HG02981 (cell line): Measurements from ENCODE around the gene MAPKAPK2.
"Not testable (repeated sequence)": the region's sequence is repeated elsewhere in the genome, so short reads cannot be mapped to it uniquely, and the experiment has no call there.

ENCODE experiments used
- ATAC-seq: cut with Tn5 transposase; IDR thresholded peaks from one replicate; pipeline ENCODE4 v1.9.1; 2021; ENCODE audit warnings: mild to moderate bottlenecking, moderate library complexity; ENCODE audit not compliant: unreplicated experiment

MAPKAPK2 gene

DNA sequence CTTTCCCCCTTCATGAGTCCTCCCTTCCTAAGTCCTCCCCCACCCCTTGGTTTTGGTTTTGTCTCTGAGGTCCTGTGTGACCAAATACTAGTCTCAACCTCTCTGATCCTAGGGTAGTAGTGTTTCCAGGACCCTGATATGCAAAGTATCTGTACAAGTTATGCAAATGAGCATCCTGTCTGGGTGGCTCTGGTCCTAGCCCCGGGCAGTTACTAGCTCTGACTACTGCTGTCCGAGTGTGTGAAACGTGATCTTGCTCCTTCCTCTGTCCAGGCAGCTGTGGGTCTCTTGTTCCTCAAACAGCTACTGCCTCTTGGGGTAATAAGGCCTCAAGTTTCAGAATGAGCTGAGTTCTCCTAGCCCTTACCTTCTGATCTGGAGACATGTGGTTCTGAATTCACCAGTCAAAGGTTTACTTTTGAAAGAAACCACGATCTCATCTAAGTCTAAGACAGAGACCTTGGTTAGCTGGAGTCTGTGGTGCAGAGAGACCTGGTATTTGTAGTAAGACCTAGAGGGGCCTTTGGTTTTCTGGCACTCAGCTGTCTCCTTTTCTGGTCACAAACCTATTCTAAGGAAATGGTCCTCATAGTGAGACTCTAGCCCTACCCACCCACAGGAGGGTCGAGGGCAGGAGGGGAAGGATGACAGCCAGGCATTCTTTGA lies 54.8 kb downstream of the MAPKAPK2 start:
- ATAC-seq: peak; percentile 86

DNA sequence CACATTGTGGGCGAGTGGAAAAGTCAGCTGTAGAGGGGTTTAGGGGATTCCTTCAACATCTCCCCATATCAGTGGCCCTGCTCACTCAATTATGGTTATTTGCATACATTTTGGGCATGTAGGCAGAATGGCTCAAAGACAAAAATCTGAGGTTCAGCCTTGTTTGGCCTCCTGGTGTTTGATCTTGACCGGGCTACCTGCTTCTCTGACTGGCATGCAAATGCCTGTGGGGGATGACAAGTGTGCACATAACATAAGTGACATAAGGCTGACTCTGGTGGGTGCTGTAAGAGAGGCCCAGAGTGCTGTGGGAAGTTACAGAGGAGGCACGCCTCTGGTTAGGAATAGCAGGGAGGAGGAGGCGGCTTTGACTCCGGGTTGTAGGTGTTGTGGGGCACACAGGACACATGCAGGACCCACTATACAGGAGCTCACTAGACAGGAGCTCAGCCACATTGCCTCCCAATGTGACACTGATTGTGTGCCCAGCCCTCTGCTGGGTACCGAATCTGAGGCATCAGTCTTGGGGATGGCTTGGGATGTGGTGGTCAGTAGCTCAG lies 56.5 kb downstream of the MAPKAPK2 start:
- no peak for ATAC-seq

DNA sequence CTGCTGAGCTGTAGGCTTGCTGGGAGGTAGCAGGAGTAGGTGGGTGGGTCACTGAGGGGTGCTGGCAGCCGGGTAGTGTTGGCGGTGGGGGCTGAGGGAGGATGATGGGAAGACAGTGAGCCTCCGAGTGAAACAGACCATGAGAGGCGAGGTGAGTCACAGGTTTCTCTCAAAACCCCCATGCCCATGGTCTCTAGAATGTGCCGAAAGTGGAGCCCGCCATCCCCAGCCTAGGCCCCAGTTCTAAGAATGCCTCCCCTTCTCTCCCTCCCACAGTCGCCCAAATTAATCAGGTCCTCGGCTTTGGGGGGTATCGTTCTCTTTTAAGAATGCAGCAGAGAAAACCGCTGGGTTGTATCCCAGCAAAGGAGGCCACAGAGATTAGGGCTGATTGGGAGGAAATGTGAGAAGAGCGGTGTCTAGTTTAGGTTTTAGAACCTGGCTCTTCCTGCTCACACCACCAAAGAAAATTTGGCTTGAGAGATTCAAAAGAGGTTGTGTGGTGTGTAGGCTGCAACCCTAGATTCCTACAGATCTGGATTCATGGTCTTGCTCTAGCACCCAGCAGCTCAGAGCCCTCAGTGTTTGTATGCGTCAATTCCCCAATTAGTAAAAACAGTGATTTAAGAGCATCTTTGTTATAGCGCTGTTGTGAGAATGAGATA lies 58.1 kb downstream of the MAPKAPK2 start:
- ATAC-seq: no peak

DNA sequence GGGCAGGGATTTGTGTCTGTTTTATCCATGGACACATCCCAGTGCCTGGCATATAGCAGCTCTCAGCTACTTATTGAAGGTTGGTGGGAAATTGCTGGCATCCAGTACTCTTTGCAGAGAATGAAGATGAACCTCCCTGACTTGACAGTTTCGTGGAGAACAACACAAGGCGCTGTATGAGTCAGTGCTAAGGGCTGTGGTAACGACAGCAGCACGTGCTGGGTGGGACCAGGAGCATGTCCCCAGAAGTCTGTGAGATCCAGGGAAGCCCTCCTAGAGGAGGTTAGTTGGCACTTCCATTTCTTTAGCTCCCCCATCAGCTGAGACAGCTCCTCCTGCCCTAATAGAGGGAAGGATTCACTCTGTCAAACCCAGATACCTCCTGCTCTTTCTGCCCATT lies 60.0 kb downstream of the MAPKAPK2 start:
- ATAC-seq: no peak

DNA sequence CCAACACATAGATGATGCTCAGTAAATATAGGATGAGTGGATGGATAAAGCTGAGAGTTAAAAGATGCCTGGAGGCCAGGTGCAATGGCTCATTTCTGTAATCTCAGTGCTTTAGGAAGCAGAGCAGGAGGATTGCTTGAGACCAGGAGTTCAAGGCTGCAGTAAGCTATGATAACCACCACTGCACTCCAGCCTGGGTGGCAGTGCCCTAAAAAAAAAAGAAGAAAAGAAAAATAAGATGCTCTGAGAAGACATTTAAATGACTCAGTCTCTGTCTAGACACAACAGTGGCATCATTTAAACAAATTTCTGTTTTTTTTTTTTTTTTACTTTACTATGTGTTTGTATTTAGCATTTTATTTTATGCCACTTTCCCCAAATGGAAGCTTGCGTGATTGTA lies 60.6 kb downstream of the MAPKAPK2 start:
- no peak for ATAC-seq

DNA sequence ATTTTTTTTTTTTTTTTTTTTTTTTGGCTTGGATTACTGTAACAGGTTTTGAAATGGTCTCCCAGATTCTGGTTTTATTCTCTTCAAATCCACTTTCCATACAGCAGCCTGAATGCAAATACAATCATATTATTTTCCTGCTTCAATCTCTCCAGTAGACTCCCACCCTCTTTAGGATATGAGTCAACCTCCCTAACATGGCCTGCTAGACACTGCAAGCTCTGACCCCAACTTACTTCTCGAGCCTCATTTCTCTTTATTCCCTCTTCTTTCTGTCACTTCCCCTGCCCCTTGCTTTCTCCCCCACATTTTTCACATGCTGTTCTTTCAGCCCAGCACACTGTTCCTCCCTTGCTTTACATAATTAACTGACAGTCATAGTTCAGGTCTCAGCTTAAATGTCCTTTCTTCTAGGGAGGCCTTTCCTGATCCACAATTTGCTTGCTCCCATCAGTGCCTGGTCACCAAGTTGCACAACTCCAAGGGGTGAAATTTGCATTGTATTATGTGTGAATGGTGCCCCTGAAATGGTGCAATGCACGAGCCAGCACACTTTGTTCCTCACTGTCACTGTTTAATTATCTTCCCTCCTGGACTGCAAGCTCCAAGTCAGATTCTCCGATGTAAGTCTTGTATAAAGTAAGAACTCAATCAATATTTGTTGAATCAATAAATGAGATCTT lies 63.8 kb downstream of the MAPKAPK2 start:
- ATAC-seq: no peak

DNA sequence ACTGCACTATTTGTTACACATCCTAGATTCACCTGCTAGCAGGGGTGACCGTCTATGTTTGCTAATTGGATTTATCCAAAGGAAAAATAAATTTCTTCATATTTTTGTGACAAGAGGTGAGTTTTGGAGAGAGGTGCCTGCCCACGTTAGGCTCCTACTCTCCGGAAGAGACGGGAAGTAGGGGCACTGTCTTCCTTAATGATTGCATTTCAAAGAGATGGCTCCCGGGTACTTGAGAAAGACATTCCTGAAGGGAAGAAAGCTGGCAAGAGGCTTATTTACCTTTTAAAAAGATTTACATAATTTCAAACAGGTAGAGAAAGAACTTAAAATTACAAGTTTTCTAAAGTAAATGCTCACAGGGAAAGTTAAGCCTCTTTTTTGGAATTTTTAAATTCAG lies 67.2 kb downstream of the MAPKAPK2 start:
- no peak for ATAC-seq

DNA sequence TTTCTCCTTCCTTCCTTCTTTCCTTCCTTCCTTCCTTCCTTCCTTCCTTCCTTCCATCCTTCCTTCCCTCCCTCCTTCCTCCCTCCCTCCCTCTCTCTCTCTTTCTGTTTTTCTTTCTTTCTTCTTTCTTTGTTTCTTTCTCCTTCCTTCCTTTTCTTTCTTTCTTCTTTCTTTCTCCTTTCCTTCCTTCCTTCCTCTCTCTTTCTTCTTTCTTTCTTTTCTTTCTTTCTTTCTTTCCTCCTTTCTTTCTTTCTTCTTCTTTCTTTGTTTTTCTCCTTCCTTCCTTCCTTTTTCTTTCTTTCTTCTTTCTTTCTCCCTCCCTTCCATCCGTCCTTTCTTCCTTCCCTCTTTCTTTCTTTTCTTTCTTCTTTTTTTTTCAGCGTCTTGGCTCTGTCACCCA lies 67.8 kb downstream of the MAPKAPK2 start:
- no peak for ATAC-seq

DNA sequence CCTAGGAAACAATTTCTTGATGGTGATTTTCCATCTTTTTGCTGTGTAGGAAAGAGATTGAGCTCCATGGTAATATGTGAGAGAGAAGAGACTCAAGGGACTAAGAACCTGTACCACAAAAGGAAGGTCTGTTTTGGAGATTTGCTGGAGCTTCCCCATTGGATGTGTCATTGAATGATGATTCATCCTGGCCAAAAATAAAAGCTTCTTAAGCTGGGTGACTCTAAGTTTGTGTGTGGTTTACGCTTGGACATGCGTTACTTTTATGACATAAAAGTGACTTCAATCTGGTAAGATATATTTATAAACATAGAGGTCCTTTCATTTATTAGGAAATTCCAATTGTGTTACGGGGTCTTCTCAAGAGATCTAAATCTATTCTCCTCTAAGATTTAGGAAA lies 68.4 kb downstream of the MAPKAPK2 start:
- no peak for ATAC-seq

DNA sequence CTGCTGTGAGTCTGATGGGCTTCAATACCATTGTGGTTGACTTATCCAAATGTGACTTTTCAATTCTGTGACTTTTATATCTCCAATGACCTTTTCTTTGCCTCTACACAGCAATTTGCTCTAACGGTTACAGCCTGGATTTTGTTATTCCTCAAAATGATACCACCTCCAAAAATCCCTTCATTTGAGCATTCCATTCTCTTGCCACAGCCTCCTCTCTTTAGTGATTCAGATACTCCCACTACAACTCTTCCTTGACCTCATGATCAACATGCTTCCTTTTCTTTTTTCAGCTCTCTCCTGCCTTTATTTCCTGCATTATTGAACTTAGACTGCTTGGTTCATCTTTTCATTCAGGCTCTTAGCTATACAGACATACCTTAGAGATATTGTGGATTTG lies 69.3 kb downstream of the MAPKAPK2 start:
- no peak for ATAC-seq

DNA sequence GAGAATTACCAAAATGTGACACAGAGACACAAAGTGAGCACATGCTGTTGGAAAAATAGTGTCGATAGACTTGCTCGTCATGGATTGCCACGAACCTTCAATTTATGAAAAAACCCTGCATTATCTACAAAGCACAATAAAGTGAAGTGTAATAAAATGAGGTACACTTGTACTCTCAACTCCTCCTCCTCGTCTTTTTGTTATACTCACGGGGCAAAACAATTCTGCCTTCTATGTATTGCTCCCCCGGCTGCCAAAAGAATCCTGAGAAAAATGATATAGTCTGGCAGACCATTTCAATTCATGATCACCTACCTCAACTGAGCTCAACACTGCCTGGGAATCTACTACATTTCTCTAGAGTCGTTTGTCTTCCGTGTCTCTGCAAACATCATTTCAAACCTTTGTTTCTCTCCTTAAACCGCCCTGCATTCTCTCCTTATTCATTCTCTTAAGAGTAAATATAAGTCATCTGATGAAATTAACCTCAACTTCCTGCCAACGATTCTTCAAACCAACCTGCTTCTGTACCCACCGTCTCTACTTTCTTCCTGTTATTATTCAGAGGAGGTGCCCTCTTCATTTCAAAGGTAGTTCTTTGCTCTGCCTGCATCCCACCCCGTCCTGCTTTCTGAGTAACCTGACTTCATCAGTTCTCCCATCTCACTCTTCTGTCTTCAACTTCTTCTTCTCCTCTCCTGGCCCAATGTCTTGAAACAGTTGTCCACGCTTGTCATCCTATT lies 73.0 kb downstream of the MAPKAPK2 start:
- no peak for ATAC-seq

DNA sequence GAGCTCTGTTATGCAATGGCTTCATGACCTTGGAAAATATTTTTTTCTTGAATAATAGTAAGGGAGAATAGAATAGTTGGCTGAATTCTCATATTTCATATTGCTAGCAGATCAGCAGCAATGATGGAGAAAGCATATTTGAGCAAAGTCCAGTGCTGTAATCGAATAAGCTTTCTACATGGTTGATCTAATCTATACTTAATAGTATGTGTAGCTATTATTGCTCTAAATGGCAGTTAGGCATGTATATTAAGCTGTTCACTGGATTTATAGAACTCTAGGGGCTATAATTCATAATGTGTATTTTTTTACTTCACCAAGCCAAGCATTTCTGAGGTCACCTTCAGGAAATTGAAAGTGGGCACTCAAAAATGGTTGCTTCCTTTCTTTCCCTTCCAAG lies 75.9 kb downstream of the MAPKAPK2 start:
- no peak for ATAC-seq

DNA sequence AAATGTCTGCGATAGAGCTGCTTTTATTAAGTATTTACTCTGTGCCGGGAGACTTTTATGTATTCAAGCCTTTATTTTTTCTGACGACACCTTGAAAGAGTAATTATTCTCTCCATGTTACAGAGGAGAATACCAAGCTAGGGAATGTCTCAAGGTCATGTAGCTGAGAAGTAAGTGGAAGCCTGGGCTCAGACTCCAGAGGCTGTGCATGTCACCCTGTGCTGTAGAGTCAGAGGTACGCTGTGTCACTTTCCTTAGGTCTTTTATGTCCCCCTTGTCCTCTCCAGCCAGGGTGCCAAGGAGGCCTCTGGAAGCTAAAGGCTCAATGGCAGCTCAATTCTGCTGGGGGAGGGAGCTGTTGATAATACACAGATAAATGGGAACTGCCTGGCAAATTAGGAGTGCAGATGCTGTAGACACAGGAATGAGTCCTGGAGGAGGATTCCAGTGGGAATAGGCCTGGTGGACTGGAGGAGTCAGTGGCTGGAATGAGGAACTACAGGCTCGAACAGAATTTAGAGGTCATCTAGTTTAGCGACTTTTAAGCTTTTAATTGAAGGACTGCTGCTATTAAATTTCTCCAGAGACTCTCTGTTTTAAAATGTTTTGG lies 76.6 kb downstream of the MAPKAPK2 start:
- no peak for ATAC-seq

DNA sequence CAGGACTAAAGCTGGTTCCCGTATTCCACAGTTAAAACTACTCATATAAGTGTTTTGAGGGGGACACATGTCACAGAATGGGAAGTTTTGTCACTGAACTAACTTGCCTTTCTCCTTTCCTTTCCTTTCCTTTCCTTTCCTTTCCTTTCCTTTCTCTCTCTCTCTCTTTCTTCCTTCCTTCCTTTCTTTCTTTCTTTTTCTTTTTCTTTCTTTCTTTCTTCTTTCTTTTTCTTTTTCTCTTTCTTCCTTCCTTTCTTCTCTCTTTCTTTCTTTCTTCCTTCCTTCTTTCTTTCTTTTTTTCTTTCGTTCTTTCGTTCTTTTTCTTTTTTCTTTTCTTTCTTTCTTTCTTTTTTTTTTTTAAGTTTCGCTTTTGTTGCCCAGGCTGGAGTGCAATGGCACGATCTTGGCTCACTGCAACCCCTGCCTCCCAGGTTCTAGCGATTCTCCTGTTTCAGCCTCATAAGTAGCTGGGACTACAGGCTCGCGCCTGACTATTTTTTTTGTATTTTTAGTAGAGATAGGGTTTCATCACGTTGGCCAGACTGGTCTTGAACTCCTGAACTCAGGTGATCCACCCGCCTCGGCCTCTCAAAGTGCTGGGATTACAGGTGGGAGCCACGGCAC lies 78.1 kb downstream of the MAPKAPK2 start:
- not testable (repeated sequence) for ATAC-seq

DNA sequence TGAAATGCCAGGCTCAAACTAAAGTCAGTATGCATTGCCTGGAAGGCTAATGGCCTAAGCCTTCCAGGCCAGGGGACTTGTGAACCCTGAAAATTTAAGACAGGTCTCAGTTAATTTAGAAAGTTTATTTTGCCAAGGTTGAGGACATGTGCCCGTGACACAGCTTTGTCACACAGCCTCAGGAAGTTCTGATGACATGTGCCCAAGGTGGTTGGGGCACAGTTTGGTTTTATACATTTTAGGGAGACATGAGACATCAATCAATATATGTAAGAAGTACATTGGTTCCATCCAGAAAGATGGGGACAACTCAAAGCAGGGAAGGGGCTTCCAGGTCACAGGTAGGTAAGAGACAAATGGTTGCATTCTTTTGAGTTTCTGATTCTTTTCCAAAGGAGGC lies 81.1 kb downstream of the MAPKAPK2 start:
- ATAC-seq: not testable (repeated sequence)

DNA sequence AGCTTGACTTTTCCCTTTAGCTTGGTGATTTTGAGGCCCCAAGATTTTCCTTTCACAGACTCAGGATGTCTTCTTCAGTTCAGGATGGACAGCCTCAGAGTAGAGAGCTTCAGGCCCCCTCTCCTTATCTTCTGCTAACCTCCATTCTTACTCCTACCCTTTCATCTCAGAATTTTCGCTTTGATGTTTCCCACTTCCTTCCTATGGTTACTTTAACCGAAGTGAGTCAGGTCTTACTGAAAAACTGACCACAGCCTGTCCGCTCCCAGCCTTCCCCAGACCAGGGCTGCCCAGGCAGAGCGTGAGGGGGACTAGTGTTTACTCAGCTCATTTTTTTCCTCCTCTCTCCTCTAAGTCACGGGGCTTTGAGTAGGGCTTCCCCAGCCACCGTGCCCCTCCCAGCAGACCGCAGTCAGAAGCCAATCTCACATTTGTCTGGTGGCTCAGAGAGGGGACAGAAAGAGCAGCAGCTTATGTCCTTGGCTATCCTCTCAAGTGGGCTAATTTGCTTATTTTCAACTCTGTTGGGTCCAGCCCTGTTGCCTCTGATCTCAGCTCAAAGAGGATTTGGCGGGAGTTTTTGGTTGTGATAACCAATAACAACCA lies 81.6 kb downstream of the MAPKAPK2 start:
- ATAC-seq: peak; percentile 42

DNA sequence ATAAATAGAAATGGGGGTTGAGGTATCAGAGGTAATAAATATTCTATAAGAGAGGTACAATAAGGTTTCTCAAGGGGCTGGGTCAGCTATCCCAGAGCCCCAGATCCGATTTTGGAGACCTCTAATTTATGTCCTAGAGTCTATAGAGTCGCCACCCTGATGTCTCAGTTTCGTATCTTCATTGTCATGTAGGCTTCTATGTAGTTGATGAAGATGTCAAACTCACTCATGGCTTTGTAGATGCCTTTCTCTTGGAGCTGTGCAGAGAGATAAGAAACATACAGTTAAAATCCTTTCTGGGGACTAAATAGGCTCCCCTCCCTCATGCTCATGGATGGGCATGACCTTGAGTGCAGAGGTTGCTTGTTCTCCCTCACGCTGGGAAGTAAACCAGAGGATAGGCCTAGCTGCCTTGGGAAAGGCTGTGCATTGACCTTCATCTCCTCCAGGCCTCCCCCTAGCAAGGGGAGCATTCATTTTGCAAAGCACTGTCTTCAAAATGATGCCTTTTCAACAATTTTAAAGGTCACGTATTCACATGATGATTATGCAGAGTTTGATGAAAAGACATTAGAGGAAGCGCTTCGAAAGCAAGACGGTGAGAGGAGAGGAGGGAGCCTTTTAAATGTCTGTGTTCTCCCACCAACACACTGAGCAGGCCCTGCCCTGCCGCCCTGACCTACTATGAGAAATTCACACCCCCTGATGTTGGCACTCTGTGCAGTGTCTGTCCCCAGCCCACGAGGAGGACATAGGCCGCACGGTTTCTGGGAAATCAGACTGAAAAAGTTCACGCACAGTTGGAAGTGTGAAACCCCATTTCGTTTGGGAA lies 84.0 kb downstream of the MAPKAPK2 start:
- ATAC-seq: no peak

DNA sequence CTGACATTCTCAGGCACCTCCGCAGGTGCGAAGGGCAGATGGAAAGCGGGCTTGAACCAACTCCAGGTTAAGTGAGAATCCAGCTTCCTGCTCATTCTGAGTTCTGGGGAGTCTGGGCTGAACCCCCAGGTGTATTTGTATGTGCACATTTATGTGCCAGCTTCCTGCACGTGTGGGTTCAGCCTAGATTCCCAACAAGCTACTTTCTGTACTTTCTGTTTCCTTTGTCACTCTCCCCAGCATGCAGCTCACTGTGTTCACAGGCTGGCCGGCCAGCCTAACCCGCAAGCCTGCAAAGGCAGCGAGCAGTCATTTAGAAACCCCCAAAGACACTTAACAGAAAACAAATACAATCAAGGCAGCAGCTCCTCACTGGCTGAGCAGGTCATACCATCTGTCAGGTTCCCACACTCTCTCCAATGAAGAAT lies 84.6 kb downstream of the MAPKAPK2 start:
- ATAC-seq: peak; percentile 72
